Gastrocnemius medialis (tissue), 4 donors: ENCODE results near the gene PCYOX1L. TPM values are rescaled to one million over a fixed set of nuclear protein-coding genes. Genes with fewer than 3 reads are reported as not detected.
A peak's percentile ranks its signal among the peaks of the same experiment; 100 is the strongest.

Source experiments
- ATAC-seq, 2 donors: fragments of 150-250 bp; one replicate each; pipeline ENCODE4 v1.9.1; 2016
- DNase-seq, 2 donors: peaks; one replicate each; pipeline ENCODE4 v3.0.0-alpha.2; 2019
- H3K27ac ChIP-seq, 4 donors: fragments of 200-600 bp; sonication (generic); 1 replicate in 1 of 4; 2 replicates in 3 of 4; pipeline ENCODE4 v1.5.1; 2016 to 2018; ENCODE audit warnings: mild to moderate bottlenecking in 2 of 4, moderate library complexity in 1 of 4
- H3K27me3 ChIP-seq, 3 donors: fragments of 200-600 bp; sonication (generic) in 2 of 3; 1 replicate in 1 of 3; 2 replicates in 2 of 3; pipeline versions ENCODE4 v1.5.1 to v1.6.0; 2016 to 2019; ENCODE audit warnings: mild to moderate bottlenecking in 1 of 3, moderate library complexity in 1 of 3
- H3K36me3 ChIP-seq, 2 donors: fragments of 200-600 bp; sonication (generic) in 1 of 2; one replicate each; pipeline ENCODE4 v1.5.1; 2017 to 2018
- H3K4me1 ChIP-seq, 2 donors: fragments of 200-600 bp; sonication (generic) in 1 of 2; one replicate each; pipeline ENCODE4 v1.5.1; 2016 to 2017; ENCODE audit warnings: mild to moderate bottlenecking in 2 of 2
- H3K4me3 ChIP-seq, 4 donors: fragments of 200-600 bp; sonication (generic) in 3 of 4; 1 replicate in 1 of 4; 2 replicates in 3 of 4; pipeline ENCODE4 v1.5.1; 2016 to 2019; ENCODE audit warnings: mild to moderate bottlenecking in 2 of 4
- H3K9me3 ChIP-seq, 3 donors: fragments of 200-600 bp; sonication (generic) in 2 of 3; 1 replicate in 1 of 3; 2 replicates in 2 of 3; pipeline ENCODE4 v1.5.1; 2016 to 2019
- CTCF ChIP-seq, 5 experiments: fragments of 450-650 bp in 3 of 5; fragments of 200-600 bp in 2 of 5; sonication (generic) in 2 of 5; IDR thresholded peaks in 4 of 5; conservative IDR thresholded peaks in 1 of 5; 1 replicate in 4 of 5; 2 replicates in 1 of 5; pipeline ENCODE4 v1.5.1; 2016 to 2019; ENCODE audit warnings: antibody characterized with exemption in 5 of 5, mild to moderate bottlenecking in 3 of 5, moderate library complexity in 3 of 5
- POLR2A ChIP-seq, 2 donors: fragments of 450-650 bp; IDR thresholded peaks; one replicate each; pipeline ENCODE4 v1.6.1; 2017; ENCODE audit warnings: antibody characterized with exemption in 2 of 2, mild to moderate bottlenecking in 2 of 2, moderate library complexity in 2 of 2
- in situ Hi-C, 4 donors: fragments of 200-750 bp; cut with MboI; loops; one replicate each; pipeline versions ENCODE4 v1.15.0 to v1.8.0; 2017; ENCODE audit warnings: low sequenced_read_pairs in 4 of 4
- intact Hi-C: fragments of 100-400 bp; cut with DNase I; formaldehyde crosslinking; loops from one replicate; pipeline ENCODE4 v1.15.1; 2023; ENCODE audit warnings: low total_unique reads
- total RNA-seq, 4 donors: library from RNA; depleted of rRNA; stranded (reverse); fragments of >200 nt; gene quantifications; one replicate each; pipeline versions ENCODE4 v1.1.0 to v1.2.3, GENCODE V29; 2016

PCYOX1L gene
- total RNA-seq, 4 donors from 2014 or later = 0.29 to 1.5 (median 1.2) TPM

GRCh38 chr5:149367249-149367971 is 9.6 kb downstream of the PCYOX1L start:
- TF ChIP-seq POLR2A (IDR thresholded peaks at IDR 0.05) (no peak), CTCF (IDR thresholded peaks at IDR 0.05 in 4 of 5, conservative IDR thresholded peaks at IDR 0.05 in 1 of 5) (peak in 4 of 5 experiments; percentile 25 to 75 (median 64))
- ATAC-seq (peak; percentile 41 to 49), DNase-seq (no peak)
- H3K4me1 ChIP-seq = peaks cover 5 to 8% of the 10 kb centered on the region in 2 donors
- H3K27ac ChIP-seq = no peak overlapping the region
- H3K4me3 ChIP-seq = no peak overlapping the region
- intact Hi-C loops = no loop called here
- no peaks in the 10 kb centered on the region for H3K27me3 ChIP-seq
- in situ Hi-C loops = loop anchor here in 1 of 4 donors (5.0 kb wide), 1 partner anchor 100 kb away; no protein-coding TSS in a partner anchor
- H3K9me3 ChIP-seq = no peaks in the 10 kb centered on the region
- H3K36me3 ChIP-seq = no peaks in the 10 kb centered on the region

- H3K4me3 ChIP-seq = no peak overlapping the region
- DNase-seq (no peak), ATAC-seq (no peak)
- in situ Hi-C loops (loop anchor here in 1 of 4 donors (5.0 kb wide), 1 partner anchor 101 kb away; no protein-coding TSS in a partner anchor), intact Hi-C loops (no loop called here)
- peaks cover 5 to 8% of the 10 kb centered on the region in 2 donors for H3K4me1 ChIP-seq
- no peaks in the 10 kb centered on the region for H3K36me3 ChIP-seq
- no peak overlapping the region for H3K27ac ChIP-seq
- H3K27me3 ChIP-seq = no peaks in the 10 kb centered on the region
- TF ChIP-seq CTCF (IDR thresholded peaks at IDR 0.05 in 4 of 5, conservative IDR thresholded peaks at IDR 0.05 in 1 of 5) (no peak), POLR2A (IDR thresholded peaks at IDR 0.05) (no peak)
- H3K9me3 ChIP-seq = no peaks in the 10 kb centered on the region
These were observed 10.3 kb downstream of the PCYOX1L start for GRCh38 chr5:149367972-149368645.

GRCh38 chr5:149370878-149371277 is 13.0 kb downstream of the PCYOX1L start:
- ATAC-seq (no peak), DNase-seq (no peak)
- TF ChIP-seq POLR2A (IDR thresholded peaks at IDR 0.05) = no peak
- no peak for TF ChIP-seq CTCF (IDR thresholded peaks at IDR 0.05 in 4 of 5, conservative IDR thresholded peaks at IDR 0.05 in 1 of 5)
- no peaks in the 10 kb centered on the region for H3K27me3 ChIP-seq
- H3K27ac ChIP-seq = no peak overlapping the region
- intact Hi-C loops (loop anchor here (1.0 to 5.0 kb wide), 2 partner anchors 54 to 106 kb away; no protein-coding TSS in a partner anchor), in situ Hi-C loops (loop anchor here (5.0 to 10.0 kb wide), 4 partner anchors 46 to 104 kb away; no protein-coding TSS in a partner anchor)
- no peaks in the 10 kb centered on the region for H3K9me3 ChIP-seq
- H3K36me3 ChIP-seq = no peaks in the 10 kb centered on the region
- H3K4me1 ChIP-seq = peaks cover 5 to 8% of the 10 kb centered on the region in 2 donors
- no peak overlapping the region for H3K4me3 ChIP-seq

GRCh38 chr5:149371296-149371962 is 13.6 kb downstream of the PCYOX1L start:
- in situ Hi-C loops = loop anchor here (5.0 to 10.0 kb wide), 4 partner anchors 47 to 104 kb away; no protein-coding TSS in a partner anchor
- no peaks in the 10 kb centered on the region for H3K9me3 ChIP-seq
- peak; percentile 79 to 89 for ATAC-seq
- intact Hi-C loops = loop anchor here (1.0 to 5.0 kb wide), 2 partner anchors 54 to 106 kb away; no protein-coding TSS in a partner anchor
- DNase-seq = peak in 1 of 2 donors; percentile 55
- H3K36me3 ChIP-seq = no peaks in the 10 kb centered on the region
- H3K27me3 ChIP-seq = no peaks in the 10 kb centered on the region
- H3K4me1 ChIP-seq = peaks cover 5 to 8% of the 10 kb centered on the region in 2 donors
- no peak overlapping the region for H3K4me3 ChIP-seq
- peak overlapping the region in 1 of 4 donors; percentile 36 for H3K27ac ChIP-seq
- TF ChIP-seq CTCF (IDR thresholded peaks at IDR 0.05 in 4 of 5, conservative IDR thresholded peaks at IDR 0.05 in 1 of 5) (peak; percentile 62 to 87 (median 76)), POLR2A (IDR thresholded peaks at IDR 0.05) (no peak)
